Measurements from ENCODE around the gene DNAH2.
A peak's percentile ranks its signal among the peaks of the same experiment; 100 is the strongest.

Gene DNAH2

DNA sequence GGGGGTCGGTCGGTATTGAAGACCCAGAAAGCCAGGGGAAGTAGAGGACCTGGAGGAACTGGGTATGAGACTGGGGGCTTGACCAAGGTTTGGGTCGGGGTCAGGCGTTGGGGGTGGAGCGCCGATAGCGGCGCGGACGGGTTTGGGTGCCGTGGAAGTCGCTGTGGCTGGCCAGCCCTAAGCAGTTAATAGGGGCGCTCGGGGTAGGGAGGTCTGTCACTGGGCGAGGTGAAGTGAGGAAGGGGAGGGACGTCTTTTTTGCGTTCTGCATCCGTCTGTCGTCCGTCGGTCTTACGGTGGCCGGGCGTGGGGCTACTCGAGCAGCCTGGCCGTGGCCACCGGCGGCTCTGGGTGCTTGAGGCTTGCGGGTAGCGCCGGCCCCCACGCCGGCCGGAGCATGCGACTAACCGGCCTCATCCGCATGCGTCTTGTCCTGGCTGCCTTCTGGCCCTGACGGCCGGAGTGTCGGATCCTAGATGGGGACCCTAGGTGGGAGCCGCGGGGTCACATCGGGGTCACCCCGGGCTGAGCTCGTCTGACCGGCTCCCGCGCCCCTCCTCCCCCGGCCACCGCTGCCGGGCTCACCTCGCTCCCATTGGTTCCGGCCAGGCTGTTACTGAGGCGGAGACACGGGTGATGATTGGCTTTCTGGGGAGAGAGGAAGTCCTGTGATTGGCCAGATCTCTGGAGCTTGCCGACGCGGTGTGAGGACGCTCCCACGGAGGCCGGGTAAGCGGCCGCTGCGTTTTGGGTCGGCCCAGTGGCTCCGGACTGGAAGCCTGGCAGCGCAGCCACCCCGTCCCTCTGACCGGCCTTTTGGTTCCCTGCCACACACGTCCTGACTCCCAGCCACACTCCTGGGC lies 127.0 kb downstream of the DNAH2 start:
- peak overlapping the region; percentile 100 for H3K27ac Mint-ChIP-seq (ENCODE audit: low read depth)
- DNase-seq (ENCODE audit: low spot score in 2 of 2) = peak; percentile 63 to 80
- H3K4me3 Mint-ChIP-seq = peak overlapping the region; percentile 92
- no peaks in the 10 kb centered on the region for H3K27me3 Mint-ChIP-seq
- H3K4me1 Mint-ChIP-seq = peaks cover 52% of the 10 kb centered on the region
- peak; percentile 26 for ATAC-seq (replicated peaks; ENCODE audit: extremely low read depth, poor library complexity, severe bottlenecking)
- H3K9me3 Mint-ChIP-seq = no peaks in the 10 kb centered on the region
- H3K36me3 Mint-ChIP-seq (ENCODE audit: insufficient read depth) = peaks cover 67% of the 10 kb centered on the region

DNA sequence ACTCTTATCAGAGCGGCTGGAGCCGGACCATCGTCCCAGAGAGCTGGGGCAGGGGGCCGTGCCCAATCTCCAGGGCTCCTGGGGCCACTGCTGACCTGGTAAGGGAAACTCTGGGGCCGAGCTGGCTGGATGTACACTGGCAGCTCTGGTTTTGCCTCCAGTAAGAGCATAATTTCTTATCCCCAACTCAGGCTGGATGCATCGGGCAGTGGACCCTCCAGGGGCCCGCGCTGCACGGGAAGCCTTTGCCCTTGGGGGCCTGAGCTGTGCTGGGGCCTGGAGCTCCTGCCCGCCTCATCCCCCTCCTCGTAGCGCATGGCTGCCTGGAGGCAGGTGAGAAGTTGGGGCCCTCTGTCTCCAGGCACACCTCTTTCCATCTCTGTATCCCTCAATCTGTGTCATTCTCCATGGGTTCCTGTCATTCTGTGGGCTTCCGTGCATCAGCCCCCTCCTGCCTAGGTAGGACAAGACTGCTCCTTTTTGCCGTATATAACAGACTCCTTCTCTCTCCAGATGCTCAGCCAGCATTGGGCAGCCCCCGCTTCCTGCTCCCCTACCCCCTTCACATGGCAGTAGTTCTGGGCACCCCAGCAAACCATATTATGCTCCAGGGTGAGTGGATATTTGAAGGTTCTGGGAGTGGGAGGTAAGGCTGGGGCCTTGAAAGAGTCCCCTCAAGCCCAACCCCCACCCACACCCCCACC lies 128.0 kb downstream of the DNAH2 start:
- H3K27me3 Mint-ChIP-seq = no peaks in the 10 kb centered on the region
- DNase-seq (ENCODE audit: low spot score in 2 of 2) (no peak), ATAC-seq (replicated peaks; ENCODE audit: extremely low read depth, poor library complexity, severe bottlenecking) (no peak)
- peak overlapping the region; percentile 100 for H3K27ac Mint-ChIP-seq (ENCODE audit: low read depth)
- no peaks in the 10 kb centered on the region for H3K9me3 Mint-ChIP-seq
- H3K36me3 Mint-ChIP-seq (ENCODE audit: insufficient read depth) = peaks cover 68% of the 10 kb centered on the region
- H3K4me1 Mint-ChIP-seq = peaks cover 44% of the 10 kb centered on the region
- peak overlapping the region; percentile 92 for H3K4me3 Mint-ChIP-seq

DNA sequence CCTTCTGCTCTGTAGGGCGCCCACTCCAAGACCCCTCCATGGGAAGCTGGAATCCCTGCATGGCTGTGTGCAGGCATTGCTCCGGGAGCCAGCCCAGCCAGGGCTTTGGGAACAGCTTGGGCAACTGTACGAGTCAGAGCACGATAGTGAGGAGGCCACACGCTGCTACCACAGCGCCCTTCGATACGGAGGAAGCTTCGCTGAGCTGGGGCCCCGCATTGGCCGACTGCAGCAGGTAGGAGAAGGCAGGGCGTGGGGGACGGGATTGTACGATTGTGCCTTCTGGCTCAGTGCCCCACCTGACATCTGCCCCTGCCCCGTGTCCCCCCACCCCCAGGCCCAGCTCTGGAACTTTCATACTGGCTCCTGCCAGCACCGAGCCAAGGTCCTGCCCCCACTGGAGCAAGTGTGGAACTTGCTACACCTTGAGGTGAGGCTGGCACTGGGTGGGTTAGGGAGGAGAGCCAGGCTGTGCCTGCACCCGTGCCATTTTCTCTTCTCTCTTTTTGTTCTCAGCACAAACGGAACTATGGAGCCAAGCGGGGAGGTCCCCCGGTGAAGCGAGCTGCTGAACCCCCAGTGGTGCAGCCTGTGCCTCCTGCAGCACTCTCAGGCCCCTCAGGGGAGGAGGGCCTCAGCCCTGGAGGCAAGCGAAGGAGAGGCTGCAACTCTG lies 128.7 kb downstream of the DNAH2 start:
- peak overlapping the region; percentile 100 for H3K27ac Mint-ChIP-seq (ENCODE audit: low read depth)
- no peak for ATAC-seq (replicated peaks; ENCODE audit: extremely low read depth, poor library complexity, severe bottlenecking)
- no peak for DNase-seq (ENCODE audit: low spot score in 2 of 2)
- H3K27me3 Mint-ChIP-seq = no peaks in the 10 kb centered on the region
- H3K9me3 Mint-ChIP-seq = no peaks in the 10 kb centered on the region
- H3K4me3 Mint-ChIP-seq = peak overlapping the region; percentile 92
- H3K36me3 Mint-ChIP-seq (ENCODE audit: insufficient read depth) = peaks cover 66% of the 10 kb centered on the region
- peaks cover 42% of the 10 kb centered on the region for H3K4me1 Mint-ChIP-seq

DNA sequence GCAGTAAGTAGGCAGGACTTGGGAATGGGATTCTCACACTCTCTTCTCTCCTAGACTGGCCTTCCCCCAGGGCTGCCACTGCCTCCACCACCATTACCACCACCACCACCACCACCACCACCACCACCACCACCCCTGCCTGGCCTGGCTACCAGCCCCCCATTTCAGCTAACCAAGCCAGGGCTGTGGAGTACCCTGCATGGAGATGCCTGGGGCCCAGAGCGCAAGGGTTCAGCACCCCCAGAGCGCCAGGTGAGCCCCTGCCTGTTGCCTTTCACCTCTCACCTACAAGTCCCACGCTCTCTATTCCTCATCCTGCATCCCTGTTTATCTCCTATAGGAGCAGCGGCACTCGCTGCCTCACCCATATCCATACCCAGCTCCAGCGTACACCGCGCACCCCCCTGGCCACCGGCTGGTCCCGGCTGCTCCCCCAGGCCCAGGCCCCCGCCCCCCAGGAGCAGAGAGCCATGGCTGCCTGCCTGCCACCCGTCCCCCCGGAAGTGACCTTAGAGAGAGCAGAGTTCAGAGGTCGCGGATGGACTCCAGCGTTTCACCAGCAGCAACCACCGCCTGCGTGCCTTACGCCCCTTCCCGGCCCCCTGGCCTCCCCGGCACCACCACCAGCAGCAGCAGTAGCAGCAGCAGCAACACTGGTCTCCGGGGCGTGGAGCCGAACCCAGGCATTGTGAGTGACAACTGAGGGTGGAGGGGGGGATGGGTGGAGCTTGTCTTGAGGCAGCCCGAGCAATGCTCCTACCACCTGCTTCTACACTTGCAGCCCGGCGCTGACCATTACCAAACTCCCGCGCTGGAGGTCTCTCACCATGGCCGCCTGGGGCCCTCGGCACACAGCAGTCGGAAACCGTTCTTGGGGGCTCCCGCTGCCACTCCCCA lies 129.5 kb downstream of the DNAH2 start:
- DNase-seq (ENCODE audit: low spot score in 2 of 2) (no peak), ATAC-seq (replicated peaks; ENCODE audit: extremely low read depth, poor library complexity, severe bottlenecking) (no peak)
- H3K9me3 Mint-ChIP-seq = no peaks in the 10 kb centered on the region
- peak overlapping the region; percentile 74 for H3K27ac Mint-ChIP-seq (ENCODE audit: low read depth)
- peaks cover 66% of the 10 kb centered on the region for H3K36me3 Mint-ChIP-seq (ENCODE audit: insufficient read depth)
- H3K27me3 Mint-ChIP-seq = no peaks in the 10 kb centered on the region
- H3K4me3 Mint-ChIP-seq = peak overlapping the region; percentile 92
- H3K4me1 Mint-ChIP-seq = peaks cover 36% of the 10 kb centered on the region

DNA sequence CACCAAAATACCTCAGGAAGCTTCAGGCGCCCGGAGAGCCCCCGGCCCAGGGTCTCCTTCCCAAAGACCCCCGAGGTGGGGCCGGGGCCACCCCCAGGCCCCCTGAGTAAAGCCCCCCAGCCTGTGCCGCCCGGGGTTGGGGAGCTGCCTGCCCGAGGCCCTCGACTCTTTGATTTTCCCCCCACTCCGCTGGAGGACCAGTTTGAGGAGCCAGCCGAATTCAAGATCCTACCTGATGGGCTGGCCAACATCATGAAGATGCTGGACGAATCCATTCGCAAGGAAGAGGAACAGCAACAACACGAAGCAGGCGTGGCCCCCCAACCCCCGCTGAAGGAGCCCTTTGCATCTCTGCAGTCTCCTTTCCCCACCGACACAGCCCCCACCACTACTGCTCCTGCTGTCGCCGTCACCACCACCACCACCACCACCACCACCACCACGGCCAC lies 130.6 kb downstream of the DNAH2 start:
- Mint-ChIP-seq H3K27me3 (no peaks in the 10 kb centered on the region), H3K27ac (ENCODE audit: low read depth) (no peak overlapping the region), H3K4me1 (peaks cover 25% of the 10 kb centered on the region), H3K4me3 (no peak overlapping the region), H3K9me3 (no peaks in the 10 kb centered on the region), H3K36me3 (ENCODE audit: insufficient read depth) (peaks cover 61% of the 10 kb centered on the region)
- ATAC-seq (replicated peaks; ENCODE audit: extremely low read depth, poor library complexity, severe bottlenecking) = no peak
- DNase-seq (ENCODE audit: low spot score in 2 of 2) = no peak

DNA sequence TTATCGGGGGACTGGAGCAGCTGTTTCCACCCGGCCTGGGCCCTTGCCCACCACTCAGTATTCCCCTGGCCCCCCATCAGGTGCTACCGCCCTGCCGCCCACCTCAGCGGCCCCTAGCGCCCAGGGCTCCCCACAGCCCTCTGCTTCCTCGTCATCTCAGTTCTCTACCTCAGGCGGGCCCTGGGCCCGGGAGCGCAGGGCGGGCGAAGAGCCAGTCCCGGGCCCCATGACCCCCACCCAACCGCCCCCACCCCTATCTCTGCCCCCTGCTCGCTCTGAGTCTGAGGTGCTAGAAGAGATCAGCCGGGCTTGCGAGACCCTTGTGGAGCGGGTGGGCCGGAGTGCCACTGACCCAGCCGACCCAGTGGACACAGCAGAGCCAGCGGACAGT lies 131.2 kb downstream of the DNAH2 start:
- peaks cover 57% of the 10 kb centered on the region for H3K36me3 Mint-ChIP-seq (ENCODE audit: insufficient read depth)
- ATAC-seq (replicated peaks; ENCODE audit: extremely low read depth, poor library complexity, severe bottlenecking) = no peak
- no peak overlapping the region for H3K4me3 Mint-ChIP-seq
- peak overlapping the region; percentile 13 for H3K27ac Mint-ChIP-seq (ENCODE audit: low read depth)
- DNase-seq (ENCODE audit: low spot score in 2 of 2) = no peak
- H3K4me1 Mint-ChIP-seq = peaks cover 19% of the 10 kb centered on the region
- no peaks in the 10 kb centered on the region for H3K27me3 Mint-ChIP-seq
- no peaks in the 10 kb centered on the region for H3K9me3 Mint-ChIP-seq

DNA sequence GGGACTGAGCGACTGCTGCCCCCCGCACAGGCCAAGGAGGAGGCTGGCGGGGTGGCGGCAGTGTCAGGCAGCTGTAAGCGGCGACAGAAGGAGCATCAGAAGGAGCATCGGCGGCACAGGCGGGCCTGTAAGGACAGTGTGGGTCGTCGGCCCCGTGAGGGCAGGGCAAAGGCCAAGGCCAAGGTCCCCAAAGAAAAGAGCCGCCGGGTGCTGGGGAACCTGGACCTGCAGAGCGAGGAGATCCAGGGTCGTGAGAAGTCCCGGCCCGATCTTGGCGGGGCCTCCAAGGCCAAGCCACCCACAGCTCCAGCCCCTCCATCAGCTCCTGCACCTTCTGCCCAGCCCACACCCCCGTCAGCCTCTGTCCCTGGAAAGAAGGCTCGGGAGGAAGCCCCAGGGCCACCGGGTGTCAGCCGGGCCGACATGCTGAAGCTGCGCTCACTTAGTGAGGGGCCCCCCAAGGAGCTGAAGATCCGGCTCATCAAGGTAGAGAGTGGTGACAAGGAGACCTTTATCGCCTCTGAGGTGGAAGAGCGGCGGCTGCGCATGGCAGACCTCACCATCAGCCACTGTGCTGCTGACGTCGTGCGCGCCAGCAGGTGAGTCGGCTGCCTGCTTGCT lies 131.7 kb downstream of the DNAH2 start:
- Mint-ChIP-seq H3K4me1 (peaks cover 14% of the 10 kb centered on the region), H3K4me3 (peak overlapping the region; percentile 42), H3K27ac (ENCODE audit: low read depth) (peak overlapping the region; percentile 13), H3K27me3 (no peaks in the 10 kb centered on the region), H3K36me3 (ENCODE audit: insufficient read depth) (peaks cover 55% of the 10 kb centered on the region), H3K9me3 (no peaks in the 10 kb centered on the region)
- ATAC-seq (replicated peaks; ENCODE audit: extremely low read depth, poor library complexity, severe bottlenecking) = no peak
- DNase-seq (ENCODE audit: low spot score in 2 of 2) = no peak

DNA sequence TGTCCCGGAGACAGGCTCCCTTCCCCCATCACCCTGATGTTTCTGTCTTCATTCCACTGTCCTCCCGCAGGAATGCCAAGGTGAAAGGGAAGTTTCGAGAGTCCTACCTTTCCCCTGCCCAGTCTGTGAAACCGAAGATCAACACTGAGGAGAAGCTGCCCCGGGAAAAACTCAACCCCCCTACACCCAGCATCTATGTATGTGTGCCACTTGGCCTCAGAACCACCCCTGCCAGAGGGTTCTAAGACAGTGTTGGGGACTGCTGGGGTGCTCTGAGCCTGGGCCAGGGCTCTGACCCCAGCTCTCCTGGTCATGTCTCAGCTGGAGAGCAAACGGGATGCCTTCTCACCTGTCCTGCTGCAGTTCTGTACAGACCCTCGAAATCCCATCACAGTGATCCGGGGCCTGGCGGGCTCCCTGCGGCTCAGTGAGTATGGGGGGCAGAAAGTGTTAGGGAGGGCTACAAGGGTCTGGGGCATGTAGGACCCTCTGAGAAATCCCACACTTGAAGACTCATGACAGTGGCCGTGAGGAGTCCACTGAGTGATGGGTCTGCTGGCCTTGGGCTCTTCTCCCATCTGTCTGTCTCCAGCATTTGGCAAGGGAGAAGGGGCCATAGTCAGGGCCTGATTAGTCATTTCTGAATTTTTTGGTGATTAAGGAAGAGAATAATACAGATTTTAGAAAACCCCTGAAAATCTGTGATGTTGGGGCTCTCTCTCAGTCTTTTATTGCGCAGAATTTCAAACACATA lies 132.4 kb downstream of the DNAH2 start:
- H3K4me3 Mint-ChIP-seq = peak overlapping the region; percentile 42
- no peak for ATAC-seq (replicated peaks; ENCODE audit: extremely low read depth, poor library complexity, severe bottlenecking)
- H3K9me3 Mint-ChIP-seq = no peaks in the 10 kb centered on the region
- no peak for DNase-seq (ENCODE audit: low spot score in 2 of 2)
- H3K36me3 Mint-ChIP-seq (ENCODE audit: insufficient read depth) = peaks cover 49% of the 10 kb centered on the region
- peak overlapping the region; percentile 13 for H3K27ac Mint-ChIP-seq (ENCODE audit: low read depth)
- peaks cover 12% of the 10 kb centered on the region for H3K4me1 Mint-ChIP-seq
- H3K27me3 Mint-ChIP-seq = no peaks in the 10 kb centered on the region

DNA sequence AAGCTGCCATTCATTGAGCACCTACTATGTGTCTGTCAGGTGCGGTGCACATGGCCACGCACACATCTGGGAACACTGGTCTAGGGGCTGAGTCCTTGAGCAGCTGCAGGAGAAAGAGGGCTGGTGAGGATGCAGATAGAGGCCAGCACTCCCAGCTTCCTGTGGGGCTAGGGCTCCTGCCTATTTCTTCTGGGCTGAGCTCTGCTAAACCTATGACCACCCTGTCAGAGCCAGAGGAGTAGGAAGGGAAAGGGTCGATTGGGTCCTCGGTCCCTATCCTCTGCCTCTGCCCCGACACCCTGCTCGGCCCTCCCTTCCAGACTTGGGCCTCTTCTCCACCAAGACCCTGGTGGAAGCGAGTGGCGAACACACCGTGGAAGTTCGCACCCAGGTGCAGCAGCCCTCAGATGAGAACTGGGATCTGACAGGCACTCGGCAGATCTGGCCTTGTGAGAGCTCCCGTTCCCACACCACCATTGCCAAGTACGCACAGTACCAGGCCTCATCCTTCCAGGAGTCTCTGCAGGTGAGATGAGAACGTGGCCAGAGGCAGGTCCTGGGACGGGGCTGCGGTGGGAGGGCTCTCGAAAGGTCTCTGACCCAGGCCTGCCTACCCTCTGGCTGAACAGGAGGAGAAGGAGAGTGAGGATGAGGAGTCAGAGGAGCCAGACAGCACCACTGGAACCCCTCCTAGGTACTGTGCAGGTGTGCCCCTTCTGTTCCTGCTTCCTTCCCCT lies 133.3 kb downstream of the DNAH2 start:
- Mint-ChIP-seq H3K4me1 (peaks cover 7% of the 10 kb centered on the region), H3K27ac (ENCODE audit: low read depth) (peak overlapping the region; percentile 79), H3K9me3 (no peaks in the 10 kb centered on the region), H3K36me3 (ENCODE audit: insufficient read depth) (peaks cover 45% of the 10 kb centered on the region), H3K27me3 (no peaks in the 10 kb centered on the region), H3K4me3 (peak overlapping the region; percentile 71)
- DNase-seq (ENCODE audit: low spot score in 2 of 2) = no peak
- ATAC-seq (replicated peaks; ENCODE audit: extremely low read depth, poor library complexity, severe bottlenecking) = peak; percentile 2

DNA sequence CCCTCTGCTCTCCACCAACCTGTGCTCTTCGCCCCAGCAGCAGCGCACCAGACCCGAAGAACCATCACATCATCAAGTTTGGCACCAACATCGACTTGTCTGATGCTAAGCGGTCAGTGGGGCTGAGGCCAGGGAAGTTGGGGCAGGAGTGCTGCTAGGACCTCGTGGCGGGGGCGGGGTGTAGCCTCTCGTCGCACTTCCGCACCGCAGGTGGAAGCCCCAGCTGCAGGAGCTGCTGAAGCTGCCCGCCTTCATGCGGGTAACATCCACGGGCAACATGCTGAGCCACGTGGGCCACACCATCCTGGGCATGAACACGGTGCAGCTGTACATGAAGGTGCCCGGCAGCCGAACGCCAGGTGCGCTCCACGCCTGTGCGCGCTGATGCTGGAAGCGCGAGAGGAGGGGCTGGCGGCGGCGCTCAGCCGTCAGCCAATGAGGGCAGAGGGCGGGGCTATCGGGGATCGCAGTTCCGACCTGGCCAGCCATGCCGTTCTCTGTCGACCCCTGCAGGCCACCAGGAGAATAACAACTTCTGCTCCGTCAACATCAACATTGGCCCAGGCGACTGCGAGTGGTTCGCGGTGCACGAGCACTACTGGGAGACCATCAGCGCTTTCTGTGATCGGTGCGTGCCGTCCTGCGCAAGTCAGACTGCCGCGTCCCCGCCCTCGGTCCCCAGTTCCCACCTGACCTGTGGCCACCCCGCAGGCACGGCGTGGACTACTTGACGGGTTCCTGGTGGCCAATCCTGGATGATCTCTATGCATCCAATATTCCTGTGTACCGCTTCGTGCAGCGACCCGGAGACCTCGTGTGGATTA lies 134.1 kb downstream of the DNAH2 start:
- H3K4me1 Mint-ChIP-seq = peaks cover 7% of the 10 kb centered on the region
- no peaks in the 10 kb centered on the region for H3K9me3 Mint-ChIP-seq
- DNase-seq (ENCODE audit: low spot score in 2 of 2) (peak; percentile 89 to 90), ATAC-seq (replicated peaks; ENCODE audit: extremely low read depth, poor library complexity, severe bottlenecking) (peak; percentile 85)
- H3K27ac Mint-ChIP-seq (ENCODE audit: low read depth) = peak overlapping the region; percentile 79
- no peaks in the 10 kb centered on the region for H3K27me3 Mint-ChIP-seq
- H3K4me3 Mint-ChIP-seq = peak overlapping the region; percentile 71
- peaks cover 45% of the 10 kb centered on the region for H3K36me3 Mint-ChIP-seq (ENCODE audit: insufficient read depth)

Measured in central memory CD8-positive, alpha-beta T cell (primary cell).